ENCODE data around the gene MOAP1.
"Not testable (repeated sequence)": the region's sequence is repeated elsewhere in the genome, so short reads cannot be mapped to it uniquely, and the experiment has no call there.

GRCh38 chr14:93174731-93175130, 10.0 kb downstream of the MOAP1 start:
- not testable (repeated sequence) for TF ChIP-seq REST (IDR thresholded peaks at IDR 0.05; ENCODE audit: low read depth, low read length); EZH2phosphoT487 (IDR thresholded peaks at IDR 0.05; ENCODE audit: borderline replicate concordance, low read depth); NRF1 (IDR thresholded peaks at IDR 0.05; ENCODE audit: low read depth, low read length); RCOR1 (IDR thresholded peaks at IDR 0.05; ENCODE audit: low read length); GABPA (IDR thresholded peaks at IDR 0.05; ENCODE audit: low read depth); MAX (IDR thresholded peaks at IDR 0.05; ENCODE audit: low read depth); CHD2 (IDR thresholded peaks at IDR 0.05; ENCODE audit: low read length, partially characterized antibody); MXI1 (IDR thresholded peaks at IDR 0.05; ENCODE audit: low read depth, low read length); YY1 (IDR thresholded peaks at IDR 0.05; ENCODE audit: low read depth); FOXJ3 (CRISPR knock-in tag; IDR thresholded peaks at IDR 0.05)
- TF ChIP-seq, protein P1, sequence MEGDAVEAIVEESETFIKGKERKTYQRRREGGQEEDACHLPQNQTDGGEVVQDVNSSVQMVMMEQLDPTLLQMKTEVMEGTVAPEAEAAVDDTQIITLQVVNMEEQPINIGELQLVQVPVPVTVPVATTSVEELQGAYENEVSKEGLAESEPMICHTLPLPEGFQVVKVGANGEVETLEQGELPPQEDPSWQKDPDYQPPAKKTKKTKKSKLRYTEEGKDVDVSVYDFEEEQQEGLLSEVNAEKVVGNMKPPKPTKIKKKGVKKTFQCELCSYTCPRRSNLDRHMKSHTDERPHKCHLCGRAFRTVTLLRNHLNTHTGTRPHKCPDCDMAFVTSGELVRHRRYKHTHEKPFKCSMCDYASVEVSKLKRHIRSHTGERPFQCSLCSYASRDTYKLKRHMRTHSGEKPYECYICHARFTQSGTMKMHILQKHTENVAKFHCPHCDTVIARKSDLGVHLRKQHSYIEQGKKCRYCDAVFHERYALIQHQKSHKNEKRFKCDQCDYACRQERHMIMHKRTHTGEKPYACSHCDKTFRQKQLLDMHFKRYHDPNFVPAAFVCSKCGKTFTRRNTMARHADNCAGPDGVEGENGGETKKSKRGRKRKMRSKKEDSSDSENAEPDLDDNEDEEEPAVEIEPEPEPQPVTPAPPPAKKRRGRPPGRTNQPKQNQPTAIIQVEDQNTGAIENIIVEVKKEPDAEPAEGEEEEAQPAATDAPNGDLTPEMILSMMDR (IDR thresholded peaks at IDR 0.05), result not testable (repeated sequence)
- TF ChIP-seq, protein P2, sequence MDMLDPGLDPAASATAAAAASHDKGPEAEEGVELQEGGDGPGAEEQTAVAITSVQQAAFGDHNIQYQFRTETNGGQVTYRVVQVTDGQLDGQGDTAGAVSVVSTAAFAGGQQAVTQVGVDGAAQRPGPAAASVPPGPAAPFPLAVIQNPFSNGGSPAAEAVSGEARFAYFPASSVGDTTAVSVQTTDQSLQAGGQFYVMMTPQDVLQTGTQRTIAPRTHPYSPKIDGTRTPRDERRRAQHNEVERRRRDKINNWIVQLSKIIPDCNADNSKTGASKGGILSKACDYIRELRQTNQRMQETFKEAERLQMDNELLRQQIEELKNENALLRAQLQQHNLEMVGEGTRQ (IDR thresholded peaks at IDR 0.05; ENCODE audit: borderline replicate concordance, low read depth, low read length), result not testable (repeated sequence)

All from SK-N-SH (cell line).